Neural crest cell (in vitro differentiated cells): Measurements from ENCODE around the gene GPRC5C. TPM values are rescaled to one million over a fixed set of nuclear protein-coding genes. Genes with fewer than 3 reads are reported as not detected.

Source experiments
- DNase-seq: peaks from one replicate; pipeline ENCODE4 v3.0.0; 2021; ENCODE audit warnings: low read depth, mixed read lengths, low spot score
- H3K27ac Mint-ChIP-seq: one replicate; pipeline ENCODE4 v1.8.0; 2021; ENCODE audit warnings: mild to moderate bottlenecking, mixed read lengths; ENCODE audit not compliant: unreplicated experiment
- H3K27me3 Mint-ChIP-seq: 2 replicates; pipeline ENCODE4 v1.8.0; 2021; ENCODE audit warnings: low read depth, mild to moderate bottlenecking, mixed read lengths
- H3K36me3 Mint-ChIP-seq: 2 replicates; pipeline ENCODE4 v1.8.0; 2021; ENCODE audit warnings: low read depth, mild to moderate bottlenecking, mixed read lengths
- H3K4me1 Mint-ChIP-seq: 2 replicates; pipeline ENCODE4 v1.8.0; 2021; ENCODE audit warnings: mixed read lengths
- H3K4me3 Mint-ChIP-seq: one replicate; pipeline ENCODE4 v1.8.0; 2021; ENCODE audit warnings: mild to moderate bottlenecking, mixed read lengths
- H3K9me3 Mint-ChIP-seq: 2 replicates; pipeline ENCODE4 v1.8.0; 2021; ENCODE audit warnings: mixed read lengths
- total RNA-seq: library from RNA; stranded (reverse); gene quantifications from 2 replicates; pipeline ENCODE4 v1.2.1, GENCODE V29; 2021
- TF ChIP-seq, protein P1 (sequence below): fragments of 200-600 bp; sonication (generic); conservative IDR thresholded peaks from 2 replicates; pipeline ENCODE4 v1.5.0; 2021; ENCODE audit warnings: antibody characterized with exemption, mild to moderate bottlenecking

Gene GPRC5C
- total RNA-seq, 1 donor from 2014 or later: 4.6 TPM

DNA sequence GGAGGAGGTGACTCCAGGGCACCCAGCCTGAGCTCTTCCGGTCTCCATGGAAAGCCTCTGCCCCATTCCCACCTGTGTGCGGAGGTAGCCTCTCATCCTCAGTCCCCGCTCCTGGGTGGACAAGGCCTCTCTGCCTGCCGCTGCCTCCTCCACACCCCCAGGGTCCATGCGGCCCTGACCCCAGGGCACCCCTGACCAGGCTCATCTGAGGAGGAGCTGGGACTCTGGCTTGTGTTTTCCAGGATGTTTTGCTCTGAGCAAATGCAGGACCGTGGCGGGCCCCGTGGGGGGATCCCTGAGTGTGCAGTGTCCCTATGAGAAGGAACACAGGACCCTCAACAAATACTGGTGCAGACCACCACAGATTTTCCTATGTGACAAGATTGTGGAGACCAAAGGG lies 41.4 kb downstream of the GPRC5C start:
- H3K4me1 Mint-ChIP-seq: no peaks in the 10 kb centered on the region

DNA sequence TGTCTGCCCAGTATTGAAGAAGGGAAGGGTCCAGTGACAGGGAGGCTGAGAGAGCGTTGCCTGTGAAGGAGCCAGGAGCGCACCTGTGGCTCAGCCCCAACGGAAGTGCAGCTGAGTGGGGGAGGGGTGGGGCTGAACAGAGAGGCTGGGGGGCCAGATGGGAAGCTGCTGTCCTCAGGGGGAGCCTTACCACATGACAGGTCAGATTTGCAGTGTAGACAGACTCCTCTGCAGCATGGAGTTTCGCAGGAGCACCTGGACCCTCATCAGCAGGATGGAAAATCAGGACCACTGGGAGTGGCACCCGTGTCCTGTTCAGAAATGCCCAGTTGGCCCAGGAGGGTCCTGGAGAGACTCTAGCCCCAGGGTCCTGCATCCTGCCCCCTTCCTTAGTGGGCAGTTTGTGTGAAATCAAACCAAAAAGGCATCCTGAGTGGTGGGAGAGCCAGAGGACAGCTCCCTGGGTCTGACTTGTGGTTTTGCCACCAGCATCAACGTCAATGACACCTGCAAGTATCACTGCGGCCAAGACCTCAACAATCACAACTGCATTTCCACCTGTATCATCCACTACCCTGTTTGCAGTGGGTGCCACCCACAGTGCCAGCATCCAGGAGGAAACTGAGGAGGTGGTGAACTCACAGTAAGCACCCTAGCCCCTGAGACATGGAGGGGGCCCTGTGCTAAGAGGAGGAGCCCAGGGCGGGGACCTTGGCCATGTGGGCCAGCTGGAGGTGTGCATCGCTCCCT lies 42.3 kb downstream of the GPRC5C start:
- DNase-seq: no peak
- Mint-ChIP-seq H3K27ac (no peak overlapping the region), H3K4me1 (no peaks in the 10 kb centered on the region), H3K27me3 (peaks cover 23% of the 10 kb centered on the region), H3K4me3 (no peak overlapping the region), H3K36me3 (no peaks in the 10 kb centered on the region), H3K9me3 (peaks cover 9% of the 10 kb centered on the region)
- TF ChIP-seq, protein P1, sequence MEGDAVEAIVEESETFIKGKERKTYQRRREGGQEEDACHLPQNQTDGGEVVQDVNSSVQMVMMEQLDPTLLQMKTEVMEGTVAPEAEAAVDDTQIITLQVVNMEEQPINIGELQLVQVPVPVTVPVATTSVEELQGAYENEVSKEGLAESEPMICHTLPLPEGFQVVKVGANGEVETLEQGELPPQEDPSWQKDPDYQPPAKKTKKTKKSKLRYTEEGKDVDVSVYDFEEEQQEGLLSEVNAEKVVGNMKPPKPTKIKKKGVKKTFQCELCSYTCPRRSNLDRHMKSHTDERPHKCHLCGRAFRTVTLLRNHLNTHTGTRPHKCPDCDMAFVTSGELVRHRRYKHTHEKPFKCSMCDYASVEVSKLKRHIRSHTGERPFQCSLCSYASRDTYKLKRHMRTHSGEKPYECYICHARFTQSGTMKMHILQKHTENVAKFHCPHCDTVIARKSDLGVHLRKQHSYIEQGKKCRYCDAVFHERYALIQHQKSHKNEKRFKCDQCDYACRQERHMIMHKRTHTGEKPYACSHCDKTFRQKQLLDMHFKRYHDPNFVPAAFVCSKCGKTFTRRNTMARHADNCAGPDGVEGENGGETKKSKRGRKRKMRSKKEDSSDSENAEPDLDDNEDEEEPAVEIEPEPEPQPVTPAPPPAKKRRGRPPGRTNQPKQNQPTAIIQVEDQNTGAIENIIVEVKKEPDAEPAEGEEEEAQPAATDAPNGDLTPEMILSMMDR: no peak

More for the DNA sequence above, 41.4 kb downstream of the GPRC5C start:
- Mint-ChIP-seq H3K36me3 (no peaks in the 10 kb centered on the region), H3K27me3 (peaks cover 14% of the 10 kb centered on the region), H3K9me3 (peaks cover 9% of the 10 kb centered on the region), H3K27ac (no peak overlapping the region), H3K4me3 (no peak overlapping the region)
- no peak for DNase-seq
- TF ChIP-seq, protein P1: no peak

DNA sequence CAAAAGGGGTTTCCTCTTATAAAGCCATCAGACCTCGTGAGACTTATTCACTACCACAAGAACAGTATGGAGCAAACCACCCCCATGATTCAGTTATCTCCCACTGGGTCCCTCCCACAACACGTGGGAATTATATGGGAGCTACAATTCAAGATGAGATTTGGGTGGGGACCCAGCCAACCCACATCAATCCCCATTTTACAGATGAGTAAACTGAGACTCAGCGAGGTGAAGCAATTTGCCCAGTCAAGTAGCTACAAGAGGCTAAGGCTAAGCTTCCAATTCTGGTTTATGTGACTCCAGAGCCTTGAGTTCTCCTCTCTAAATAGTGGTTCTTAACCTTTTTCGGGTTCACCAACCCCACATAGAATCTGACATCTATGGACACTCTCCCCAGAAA lies 43.3 kb downstream of the GPRC5C start:
- DNase-seq: no peak
- Mint-ChIP-seq H3K4me1 (no peaks in the 10 kb centered on the region), H3K27me3 (peaks cover 31% of the 10 kb centered on the region), H3K27ac (no peak overlapping the region), H3K9me3 (peaks cover 9% of the 10 kb centered on the region), H3K4me3 (no peak overlapping the region), H3K36me3 (no peaks in the 10 kb centered on the region)
- TF ChIP-seq, protein P1: no peak

DNA sequence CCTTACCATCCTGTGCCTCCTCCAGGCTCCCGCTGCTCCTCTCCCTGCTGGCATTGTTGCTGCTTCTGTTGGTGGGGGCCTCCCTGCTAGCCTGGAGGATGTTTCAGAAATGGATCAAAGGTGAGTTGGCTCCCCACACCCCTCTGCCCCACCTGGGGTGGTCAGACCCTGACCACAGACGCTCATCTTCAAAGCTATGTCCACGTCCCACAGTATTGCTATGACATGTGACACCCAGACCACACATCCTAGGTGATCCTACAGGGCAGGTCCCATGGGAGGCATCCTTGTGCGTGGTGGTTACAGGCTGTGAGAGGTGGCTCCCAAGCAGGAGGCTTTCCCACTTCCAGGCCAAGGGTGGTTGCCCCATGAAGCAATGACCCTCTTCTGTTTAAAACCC lies 45.5 kb downstream of the GPRC5C start:
- Mint-ChIP-seq H3K27me3 (peaks cover 34% of the 10 kb centered on the region), H3K36me3 (no peaks in the 10 kb centered on the region), H3K9me3 (peaks cover 9% of the 10 kb centered on the region), H3K27ac (no peak overlapping the region), H3K4me3 (no peak overlapping the region), H3K4me1 (no peaks in the 10 kb centered on the region)
- DNase-seq: no peak
- TF ChIP-seq, protein P1: no peak

DNA sequence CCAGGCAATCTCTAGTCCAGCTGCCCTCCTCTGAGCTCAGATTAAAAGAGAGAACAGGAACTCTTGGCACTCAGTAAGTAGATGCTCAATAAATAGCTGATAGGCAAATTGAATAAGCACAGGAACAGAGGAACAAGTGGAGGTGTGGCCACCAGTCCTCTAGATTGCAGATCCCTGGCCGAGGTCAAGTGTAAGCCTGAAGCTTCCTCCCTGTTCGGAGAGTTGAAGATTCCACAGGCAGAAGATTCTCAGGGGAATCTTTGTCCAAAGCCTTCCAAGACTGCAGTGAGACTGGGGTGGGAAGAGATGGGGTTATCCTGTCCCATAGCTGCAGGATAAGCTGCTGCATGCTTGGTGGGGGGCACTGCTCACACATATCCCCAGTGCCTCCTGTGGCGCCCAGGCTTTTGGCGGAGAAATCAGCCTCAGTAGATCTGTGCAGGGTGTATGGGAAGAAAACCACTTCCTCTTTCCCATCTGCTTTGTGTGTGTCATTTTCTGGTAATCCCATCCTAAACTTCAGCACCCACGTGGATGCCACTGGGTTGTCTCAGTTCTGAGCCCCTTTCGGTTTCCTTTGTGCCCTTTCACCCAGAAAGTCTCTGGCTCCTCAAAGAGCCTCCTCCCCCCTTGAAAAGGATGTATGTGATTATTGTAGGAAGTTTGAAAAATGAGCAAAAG lies 46.7 kb downstream of the GPRC5C start:
- Mint-ChIP-seq H3K9me3 (peaks cover 9% of the 10 kb centered on the region), H3K27ac (no peak overlapping the region), H3K4me3 (no peak overlapping the region), H3K36me3 (no peaks in the 10 kb centered on the region), H3K27me3 (peaks cover 35% of the 10 kb centered on the region), H3K4me1 (no peaks in the 10 kb centered on the region)
- DNase-seq: no peak
- TF ChIP-seq, protein P1: no peak
